DND-41 (cell line): ENCODE data around the gene CHD6.

ENCODE experiments used
- ATAC-seq: fragments of 200-7000 bp; cut with Tn5 transposase; 3 replicates; pipeline ENCODE4 v1.9.1; 2021; ENCODE audit warnings: low read depth; ENCODE audit not compliant: insufficient read depth
- DNase-seq: peaks from one replicate; pipeline ENCODE4 v3.0.0-alpha.2; 2020
- H2AFZ ChIP-seq: 2 replicates; pipeline ENCODE4 v1.6.0; 2012; ENCODE audit warnings: low read depth, low read length
- H3K27ac ChIP-seq: 2 replicates; pipeline ENCODE4 v1.5.1; 2012; ENCODE audit warnings: low read length, inconsistent platforms
- H3K27me3 ChIP-seq: fragments of 200-600 bp; sonication (generic); 2 replicates; pipeline ENCODE4 v1.6.0; 2012; ENCODE audit warnings: low read length, mild to moderate bottlenecking, inconsistent platforms; ENCODE audit not compliant: insufficient read depth, poor library complexity
- H3K36me3 ChIP-seq: 2 replicates; pipeline ENCODE4 v1.5.1; 2012; ENCODE audit warnings: low read length, inconsistent platforms; ENCODE audit not compliant: insufficient read depth
- H3K4me1 ChIP-seq: 2 replicates; pipeline ENCODE4 v1.5.1; 2012; ENCODE audit warnings: mild to moderate bottlenecking, low read length; ENCODE audit not compliant: insufficient read depth
- H3K4me2 ChIP-seq: 2 replicates; pipeline ENCODE4 v1.6.0; 2012; ENCODE audit warnings: mild to moderate bottlenecking, moderate library complexity, low read length, inconsistent platforms; ENCODE audit not compliant: insufficient read depth
- H3K4me3 ChIP-seq, 2 experiments: fragments of 200-600 bp in 1 of 2; shearing (Covaris generic) in 1 of 2; 2 replicates each; pipeline ENCODE4 v1.5.1; 2012 to 2016; ENCODE audit warnings: inconsistent platforms in 2 of 2, low read length in 2 of 2, mild to moderate bottlenecking in 2 of 2, low read depth in 1 of 2, moderate library complexity in 1 of 2
- H3K79me2 ChIP-seq: 2 replicates; pipeline ENCODE4 v1.6.0; 2012; ENCODE audit warnings: low read length, inconsistent platforms; ENCODE audit not compliant: insufficient read depth
- H3K9ac ChIP-seq: 2 replicates; pipeline ENCODE4 v1.6.0; 2012; ENCODE audit warnings: low read depth, mild to moderate bottlenecking, inconsistent platforms, low read length, moderate library complexity
- H3K9me3 ChIP-seq: 2 replicates; pipeline ENCODE4 v1.5.1; 2012; ENCODE audit warnings: low read length, moderate library complexity, mild to moderate bottlenecking, inconsistent platforms; ENCODE audit not compliant: insufficient read depth, severe bottlenecking
- H4K20me1 ChIP-seq: 2 replicates; pipeline ENCODE4 v1.6.0; 2012; ENCODE audit warnings: low read length; ENCODE audit not compliant: insufficient read depth
- CTCF ChIP-seq: IDR thresholded peaks from 2 replicates; pipeline ENCODE4 v1.5.1; 2012; ENCODE audit warnings: borderline replicate concordance, low read length, moderate library complexity, mild to moderate bottlenecking; ENCODE audit not compliant: poor library complexity, severe bottlenecking; ENCODE audit errors: extremely low read depth
- EZH2 ChIP-seq: IDR thresholded peaks from 3 replicates; pipeline ENCODE4 v1.6.1; 2012; ENCODE audit warnings: borderline replicate concordance, low read depth, mild to moderate bottlenecking, moderate library complexity, low read length, inconsistent platforms; ENCODE audit not compliant: severe bottlenecking

Gene CHD6

DNA sequence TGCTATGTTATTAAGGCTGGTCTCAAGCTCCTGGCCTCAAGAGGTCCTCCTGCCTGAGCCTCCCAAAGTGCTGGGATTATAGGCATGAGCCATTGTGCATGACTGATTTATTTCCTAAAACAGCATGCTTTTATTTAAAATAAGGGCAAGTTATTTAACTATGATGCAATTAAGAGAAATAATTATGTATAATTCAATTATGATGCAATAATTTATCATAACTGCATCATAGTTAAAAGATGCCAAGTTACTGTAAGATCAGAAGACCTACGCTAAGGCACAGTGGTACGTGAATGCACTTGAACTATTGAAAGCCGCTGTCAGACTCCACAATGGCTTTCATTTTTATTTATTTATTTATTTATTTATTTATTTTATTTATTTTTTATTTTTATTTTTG, 227.3 kb downstream of the CHD6 start:
- no peaks in the 10 kb centered on the region for H3K4me1 ChIP-seq
- no peak overlapping the region for H2AFZ ChIP-seq
- no peak for DNase-seq
- no peak for TF ChIP-seq EZH2
- no peak for TF ChIP-seq CTCF
- H3K9me3 ChIP-seq, result no peaks in the 10 kb centered on the region
- no peak overlapping the region for H3K4me3 ChIP-seq
- no peaks in the 10 kb centered on the region for H4K20me1 ChIP-seq
- H3K9ac ChIP-seq, result no peak overlapping the region
- H3K27me3 ChIP-seq, result no peaks in the 10 kb centered on the region
- H3K79me2 ChIP-seq, result no peaks in the 10 kb centered on the region
- no peaks in the 10 kb centered on the region for H3K36me3 ChIP-seq
- no peak overlapping the region for H3K4me2 ChIP-seq
- no peak for ATAC-seq
- no peak overlapping the region for H3K27ac ChIP-seq

GRCh38 chr20:41387444-41387851, 230.7 kb downstream of the CHD6 start:
- Histone ChIP-seq H3K4me1 (no peaks in the 10 kb centered on the region), H3K9me3 (no peaks in the 10 kb centered on the region), H3K36me3 (no peaks in the 10 kb centered on the region), H3K9ac (no peak overlapping the region), H3K79me2 (no peaks in the 10 kb centered on the region), H2AFZ (no peak overlapping the region), H3K4me3 (no peak overlapping the region), H3K27me3 (no peaks in the 10 kb centered on the region), H3K27ac (no peak overlapping the region), H3K4me2 (no peak overlapping the region), H4K20me1 (no peaks in the 10 kb centered on the region)
- no peak for TF ChIP-seq CTCF
- no peak for TF ChIP-seq EZH2
- no peak for DNase-seq
- no peak for ATAC-seq

- H3K27me3 ChIP-seq, result no peaks in the 10 kb centered on the region
- DNase-seq (no peak), ATAC-seq (no peak)
- no peaks in the 10 kb centered on the region for H3K79me2 ChIP-seq
- no peaks in the 10 kb centered on the region for H3K9me3 ChIP-seq
- no peak overlapping the region for H3K4me3 ChIP-seq
- no peak overlapping the region for H2AFZ ChIP-seq
- no peaks in the 10 kb centered on the region for H3K36me3 ChIP-seq
- H3K27ac ChIP-seq, result no peak overlapping the region
- H3K4me1 ChIP-seq, result no peaks in the 10 kb centered on the region
- TF ChIP-seq EZH2, result no peak
- TF ChIP-seq CTCF, result no peak
- no peaks in the 10 kb centered on the region for H4K20me1 ChIP-seq
- H3K9ac ChIP-seq, result no peak overlapping the region
- no peak overlapping the region for H3K4me2 ChIP-seq
Observed at GRCh38 chr20:41386502-41387427, 231.4 kb downstream of the CHD6 start.
